Hepatocyte (in vitro differentiated cells): ENCODE measurements around the gene IGSF6.
"Not testable (repeated sequence)": the region's sequence is repeated elsewhere in the genome, so short reads cannot be mapped to it uniquely, and the experiment has no call there.

Experiments
- EZH2 ChIP-seq: fragments of 200-600 bp; sonication (generic); IDR thresholded peaks from 2 replicates; pipeline ENCODE4 v1.6.1; 2016; ENCODE audit warnings: antibody characterized with exemption, mild to moderate bottlenecking, borderline replicate concordance
- EZH2phosphoT487 ChIP-seq: fragments of 200-600 bp; sonication (generic); IDR thresholded peaks from one replicate; pipeline ENCODE4 v1.6.1; 2018; ENCODE audit warnings: antibody characterized with exemption, mild to moderate bottlenecking, low read depth, moderate library complexity; ENCODE audit not compliant: unreplicated experiment, severe bottlenecking
- TF ChIP-seq, protein P1 (sequence below): fragments of 200-600 bp; sonication (generic); IDR thresholded peaks from 2 replicates; pipeline ENCODE4 v1.5.1; 2016; ENCODE audit warnings: antibody characterized with exemption, mild to moderate bottlenecking; ENCODE audit not compliant: poor library complexity

DNA sequence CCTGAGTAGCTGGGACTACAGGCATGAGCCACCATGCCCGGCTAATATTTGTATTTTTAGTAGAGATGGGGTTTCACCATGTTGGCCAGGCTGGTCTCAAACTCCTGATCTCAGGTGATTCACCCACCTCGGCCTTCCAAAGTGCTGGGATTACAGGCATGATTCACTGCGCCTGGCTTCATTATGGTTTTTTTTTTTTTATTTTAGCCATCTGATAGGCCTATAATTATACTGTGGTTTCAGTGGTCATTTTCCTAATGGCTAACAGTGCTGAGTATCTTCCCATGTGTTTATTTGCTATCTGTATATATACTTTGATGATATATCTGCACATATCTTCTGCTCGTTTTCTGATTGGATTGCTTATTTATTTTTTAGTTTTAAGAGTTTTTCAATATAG lies 22.0 kb upstream of the IGSF6 start:
- TF ChIP-seq, protein P1, sequence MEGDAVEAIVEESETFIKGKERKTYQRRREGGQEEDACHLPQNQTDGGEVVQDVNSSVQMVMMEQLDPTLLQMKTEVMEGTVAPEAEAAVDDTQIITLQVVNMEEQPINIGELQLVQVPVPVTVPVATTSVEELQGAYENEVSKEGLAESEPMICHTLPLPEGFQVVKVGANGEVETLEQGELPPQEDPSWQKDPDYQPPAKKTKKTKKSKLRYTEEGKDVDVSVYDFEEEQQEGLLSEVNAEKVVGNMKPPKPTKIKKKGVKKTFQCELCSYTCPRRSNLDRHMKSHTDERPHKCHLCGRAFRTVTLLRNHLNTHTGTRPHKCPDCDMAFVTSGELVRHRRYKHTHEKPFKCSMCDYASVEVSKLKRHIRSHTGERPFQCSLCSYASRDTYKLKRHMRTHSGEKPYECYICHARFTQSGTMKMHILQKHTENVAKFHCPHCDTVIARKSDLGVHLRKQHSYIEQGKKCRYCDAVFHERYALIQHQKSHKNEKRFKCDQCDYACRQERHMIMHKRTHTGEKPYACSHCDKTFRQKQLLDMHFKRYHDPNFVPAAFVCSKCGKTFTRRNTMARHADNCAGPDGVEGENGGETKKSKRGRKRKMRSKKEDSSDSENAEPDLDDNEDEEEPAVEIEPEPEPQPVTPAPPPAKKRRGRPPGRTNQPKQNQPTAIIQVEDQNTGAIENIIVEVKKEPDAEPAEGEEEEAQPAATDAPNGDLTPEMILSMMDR = not testable (repeated sequence)
- not testable (repeated sequence) for TF ChIP-seq EZH2, EZH2phosphoT487
